Stimulated activated CD8-positive, alpha-beta memory T cell treated with anti-CD3 and anti-CD28 coated beads, Interleukin-12 subunit alpha, Interleukin-12 subunit beta, amount 100 ng/mL, for 24 hours (primary cell): Measurements from ENCODE around the gene PTPRD.

Experiments
- DNase-seq: peaks from one replicate; pipeline ENCODE4 v3.0.0-alpha.2; 2020; ENCODE audit errors: extremely low read depth

PTPRD gene

GRCh38 chr9:10612641-10613398 lies at the start of gene PTPRD:
Gene PTPRD (minus strand): TSS chr9:10613002.
- DNase-seq = no peak

GRCh38 chr9:10661994-10662393 lies 49.2 kb upstream of the PTPRD start:
- DNase-seq = no peak

GRCh38 chr9:10661376-10661775 lies 48.6 kb upstream of the PTPRD start:
- DNase-seq = no peak

- DNase-seq = no peak
Measured at GRCh38 chr9:10651012-10651411, 38.2 kb upstream of the PTPRD start.

- no peak for DNase-seq
Measured at GRCh38 chr9:10649076-10649475, 36.3 kb upstream of the PTPRD start.

GRCh38 chr9:10633785-10634184 lies 21.0 kb upstream of the PTPRD start:
- no peak for DNase-seq

GRCh38 chr9:10614196-10614800 lies 1.5 kb upstream of the PTPRD start:
- no peak for DNase-seq

- DNase-seq = no peak
Measured at GRCh38 chr9:10613419-10613818, 617 bp upstream of the PTPRD start.

- DNase-seq = no peak
Measured at GRCh38 chr9:10605388-10605787, 7.4 kb downstream of the PTPRD start.

- no peak for DNase-seq
Measured at GRCh38 chr9:10604927-10605326, 7.9 kb downstream of the PTPRD start.

- no peak for DNase-seq
Measured at GRCh38 chr9:10597801-10598200, 15.0 kb downstream of the PTPRD start.

- no peak for DNase-seq
Measured at GRCh38 chr9:10594482-10594881, 18.3 kb downstream of the PTPRD start.

- DNase-seq = no peak
Measured at GRCh38 chr9:10586407-10586806, 26.4 kb downstream of the PTPRD start.

- DNase-seq = no peak
Measured at GRCh38 chr9:10571699-10572098, 41.1 kb downstream of the PTPRD start.

GRCh38 chr9:10566848-10567247 lies 46.0 kb downstream of the PTPRD start:
- DNase-seq = no peak

- DNase-seq = no peak
Measured at GRCh38 chr9:10562581-10563343, 50.0 kb downstream of the PTPRD start.

- DNase-seq = no peak
Measured at GRCh38 chr9:10548348-10548747, 64.5 kb downstream of the PTPRD start.

GRCh38 chr9:10538073-10538472 lies 74.7 kb downstream of the PTPRD start:
- DNase-seq = no peak

GRCh38 chr9:10534850-10535249 lies 78.0 kb downstream of the PTPRD start:
- DNase-seq = no peak

GRCh38 chr9:10525972-10526371 lies 86.8 kb downstream of the PTPRD start:
- no peak for DNase-seq

GRCh38 chr9:10523164-10523563 lies 89.6 kb downstream of the PTPRD start:
- no peak for DNase-seq

GRCh38 chr9:10512144-10512543 lies 100.7 kb downstream of the PTPRD start:
- DNase-seq = no peak

- DNase-seq = no peak
Measured at GRCh38 chr9:10488937-10489336, 123.9 kb downstream of the PTPRD start.
